SIG-M5 (cell line): ENCODE results near the gene CD79B.
"Not testable (repeated sequence)": the region's sequence is repeated elsewhere in the genome, so short reads cannot be mapped to it uniquely, and the experiment has no call there.

Experiments
- DNase-seq: peaks from one replicate; lab custom pipeline; 2025; lab: John Stamatoyannopoulos, UW

Gene CD79B

DNA sequence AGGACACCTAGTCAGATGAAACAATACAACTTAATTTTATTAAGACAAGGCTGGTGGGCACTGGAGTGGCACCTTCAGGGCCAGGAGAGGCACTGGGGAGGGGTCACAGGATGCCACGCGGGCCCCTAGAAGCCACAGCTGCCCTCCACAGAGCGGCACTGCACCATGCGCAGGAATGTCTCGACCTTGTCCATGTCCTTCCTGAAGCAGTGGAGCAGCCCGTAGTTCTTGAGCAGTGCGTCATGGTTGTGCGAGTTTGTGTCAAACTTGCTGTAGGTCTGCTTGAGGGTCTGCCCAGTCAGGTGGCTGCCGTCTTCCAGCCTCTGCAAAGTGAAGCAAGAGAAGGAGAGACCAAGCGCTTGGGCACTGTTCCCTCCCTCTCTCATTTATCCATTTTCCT, 22.5 kb downstream of the CD79B start:
- DNase-seq: not testable (repeated sequence)

- DNase-seq: not testable (repeated sequence)
Measured at GRCh38 chr17:63907161-63907778, 24.9 kb downstream of the CD79B start.

- not testable (repeated sequence) for DNase-seq
Measured at GRCh38 chr17:63904796-63905195, 27.3 kb downstream of the CD79B start.

DNA sequence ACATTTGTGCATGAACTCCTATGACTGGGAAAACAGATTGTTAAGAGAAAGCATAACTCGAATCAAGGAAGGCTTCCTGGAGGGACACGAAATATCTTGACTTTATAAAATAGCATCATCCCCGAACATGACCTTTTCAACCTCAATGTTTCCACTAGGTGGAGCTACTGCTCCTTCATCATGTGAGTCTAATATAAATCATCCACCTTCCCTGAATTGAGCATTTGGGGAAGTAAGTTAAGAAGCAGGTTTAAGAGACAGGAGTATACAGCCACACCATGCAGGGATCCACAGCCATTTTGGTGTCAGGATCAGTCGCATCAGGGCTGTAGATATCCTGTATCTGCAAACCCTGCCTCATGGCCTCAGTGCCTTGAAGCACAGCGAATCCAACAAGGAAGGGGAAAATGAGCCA, 28.3 kb downstream of the CD79B start:
- not testable (repeated sequence) for DNase-seq

DNA sequence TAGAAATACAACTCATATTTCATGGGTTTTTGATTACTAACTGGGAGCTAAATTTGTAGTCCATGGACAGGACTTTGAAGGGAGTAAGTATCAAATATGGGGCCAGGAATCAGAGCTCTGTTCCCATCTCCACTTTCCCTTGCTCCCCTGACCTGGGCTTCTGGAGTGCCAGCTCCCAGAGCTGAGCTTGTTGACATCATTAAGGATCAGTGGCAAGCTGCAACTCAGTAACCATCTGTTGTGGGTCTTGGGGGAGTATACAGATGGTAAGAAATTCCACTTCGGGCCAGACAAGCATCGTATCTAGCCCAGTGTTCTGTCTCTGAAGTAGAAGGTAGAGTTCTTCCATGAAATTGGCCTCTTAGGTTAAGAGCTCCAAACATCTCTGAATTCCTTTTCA, 30.2 kb downstream of the CD79B start:
- DNase-seq: not testable (repeated sequence)

GRCh38 chr17:63898899-63899798, 33.0 kb downstream of the CD79B start:
- DNase-seq: not testable (repeated sequence)

- DNase-seq: not testable (repeated sequence)
Measured at GRCh38 chr17:63896524-63897354, 35.4 kb downstream of the CD79B start, which contains the start of gene CSH1. Gene CSH1 (minus strand): TSS chr17:63896574. CDS start chr17:63896511, 63 bp downstream.

DNA sequence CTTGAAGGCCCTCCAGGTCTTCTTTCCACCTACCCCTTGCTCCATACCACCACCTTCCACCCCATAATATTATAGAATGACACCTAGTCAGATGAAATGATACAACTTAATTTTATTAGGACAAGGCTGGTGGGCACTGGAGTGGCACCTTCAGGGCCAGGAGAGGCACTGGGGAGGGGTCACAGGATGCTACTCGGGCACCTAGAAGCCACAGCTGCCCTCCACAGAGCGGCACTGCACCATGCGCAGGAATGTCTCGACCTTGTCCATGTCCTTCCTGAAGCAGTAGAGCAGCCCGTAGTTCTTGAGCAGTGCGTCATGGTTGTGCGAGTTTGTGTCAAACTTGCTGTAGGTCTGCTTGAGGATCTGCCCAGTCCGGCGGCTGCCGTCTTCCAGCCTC, 37.3 kb downstream of the CD79B start:
- DNase-seq: not testable (repeated sequence)

- not testable (repeated sequence) for DNase-seq
Measured at GRCh38 chr17:63894021-63894420, 38.1 kb downstream of the CD79B start.

DNA sequence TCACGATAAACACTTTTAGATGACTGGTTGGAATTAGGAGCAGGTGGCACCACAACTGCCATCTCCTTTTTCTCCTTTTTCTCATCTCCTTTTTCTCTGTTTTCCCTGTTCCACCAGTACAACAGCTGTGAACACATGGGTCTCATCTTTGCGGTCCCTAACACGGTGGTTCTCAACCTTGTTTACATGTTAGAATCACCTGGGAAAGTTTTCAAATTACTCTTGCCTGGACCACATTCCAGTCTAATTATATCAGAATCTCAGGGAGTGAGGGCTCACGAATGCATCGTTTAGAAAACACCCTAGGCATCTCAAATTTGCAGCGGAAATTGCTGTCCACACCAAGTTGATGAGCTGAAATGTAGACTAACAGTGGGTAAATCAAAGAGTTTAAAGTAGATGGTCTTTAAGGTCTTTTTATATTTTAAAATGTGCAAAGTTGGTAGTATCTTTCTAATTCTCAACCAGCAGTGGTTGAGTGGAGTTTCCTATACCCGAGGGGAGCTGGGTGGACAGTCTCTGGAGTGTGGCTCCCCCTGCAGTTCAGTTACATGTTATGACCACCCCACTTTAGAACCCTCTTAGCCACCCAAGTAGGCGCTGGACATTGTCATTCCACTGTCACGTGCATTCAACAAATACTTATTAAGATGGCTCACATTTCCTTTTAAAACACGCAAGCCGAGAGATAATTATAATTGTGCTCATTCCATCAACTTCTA, 39.7 kb downstream of the CD79B start:
- DNase-seq: not testable (repeated sequence)

DNA sequence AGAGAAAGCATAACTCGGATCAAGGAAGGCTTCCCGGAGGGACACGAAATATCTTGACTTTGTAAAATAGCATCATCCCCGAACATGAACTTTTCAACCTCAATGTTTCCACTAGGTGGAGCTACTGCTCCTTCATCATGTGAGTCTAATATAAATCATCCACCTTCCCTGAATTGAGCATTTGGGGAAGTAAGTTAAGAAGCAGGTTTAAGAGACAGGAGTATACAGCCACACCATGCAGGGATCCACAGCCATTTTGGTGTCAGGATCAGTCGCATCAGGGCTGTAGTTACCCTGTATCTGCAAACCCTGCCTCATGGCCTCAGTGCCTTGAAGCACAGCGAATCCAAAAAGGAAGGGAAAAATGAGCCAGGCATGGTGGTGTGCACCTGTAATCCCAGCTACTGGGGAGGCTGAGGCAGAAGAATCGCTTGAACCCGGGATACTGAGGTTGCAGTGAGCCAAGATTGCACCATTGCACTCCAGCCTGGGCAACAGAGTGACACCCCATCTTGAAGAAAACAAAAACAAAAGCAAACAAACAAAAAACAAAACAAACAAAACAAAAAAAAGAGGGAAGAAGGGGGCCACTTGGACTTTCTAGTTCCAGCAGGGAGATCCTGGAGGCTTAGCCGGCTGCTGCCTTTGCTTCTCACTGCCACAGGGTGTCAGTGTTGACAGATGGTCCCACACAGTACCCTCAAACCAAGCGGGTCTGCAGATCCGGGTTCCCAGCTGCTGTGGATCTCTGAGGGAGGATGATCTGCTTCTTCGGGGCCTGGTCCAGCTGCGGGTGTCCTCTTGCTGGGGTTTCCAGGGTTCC, 42.9 kb downstream of the CD79B start:
- not testable (repeated sequence) for DNase-seq

DNA sequence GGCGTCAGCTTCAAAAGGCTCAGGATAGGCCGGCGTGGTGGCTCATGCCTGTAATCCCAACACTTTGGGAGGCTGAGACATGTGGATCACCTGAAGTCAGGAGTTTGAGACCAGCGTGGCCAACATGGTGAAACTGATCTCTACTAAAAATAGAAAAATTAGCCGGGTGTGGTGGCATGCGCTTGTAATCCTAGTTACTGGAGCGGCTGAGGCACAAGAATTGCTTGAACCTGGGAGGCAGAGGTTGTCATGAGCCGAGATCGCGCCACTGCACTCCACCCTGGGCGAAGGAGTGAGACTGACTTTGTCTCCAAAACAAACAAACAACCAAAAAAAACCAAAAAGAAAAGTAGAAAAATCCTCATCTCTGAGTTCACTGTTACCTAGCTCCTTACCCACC, 47.0 kb downstream of the CD79B start:
- DNase-seq: not testable (repeated sequence)

DNA sequence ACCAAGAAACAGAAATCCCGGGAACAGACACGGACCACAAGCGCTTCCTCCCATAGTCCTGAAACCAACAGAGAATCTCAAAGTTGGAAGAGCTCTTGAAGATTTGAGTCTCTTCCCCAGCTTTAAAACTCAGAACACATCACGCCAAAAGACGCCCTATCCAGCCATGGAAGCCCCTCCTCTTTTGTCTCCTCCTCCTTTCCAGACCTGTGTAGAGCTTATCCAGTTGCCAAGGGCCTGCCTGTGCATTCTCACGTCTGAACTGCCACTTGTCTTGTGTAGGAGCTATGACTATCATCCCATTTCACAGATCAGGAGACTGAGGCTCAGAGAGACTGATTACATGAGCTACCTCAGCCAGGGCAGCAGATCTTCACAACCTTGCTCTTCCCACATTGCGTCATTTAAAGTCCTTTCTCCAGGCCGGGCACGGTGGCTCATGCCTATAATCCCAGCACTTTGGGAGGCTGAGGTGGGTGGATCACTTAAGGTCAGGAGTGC, 49.5 kb downstream of the CD79B start:
- DNase-seq: not testable (repeated sequence)

DNA sequence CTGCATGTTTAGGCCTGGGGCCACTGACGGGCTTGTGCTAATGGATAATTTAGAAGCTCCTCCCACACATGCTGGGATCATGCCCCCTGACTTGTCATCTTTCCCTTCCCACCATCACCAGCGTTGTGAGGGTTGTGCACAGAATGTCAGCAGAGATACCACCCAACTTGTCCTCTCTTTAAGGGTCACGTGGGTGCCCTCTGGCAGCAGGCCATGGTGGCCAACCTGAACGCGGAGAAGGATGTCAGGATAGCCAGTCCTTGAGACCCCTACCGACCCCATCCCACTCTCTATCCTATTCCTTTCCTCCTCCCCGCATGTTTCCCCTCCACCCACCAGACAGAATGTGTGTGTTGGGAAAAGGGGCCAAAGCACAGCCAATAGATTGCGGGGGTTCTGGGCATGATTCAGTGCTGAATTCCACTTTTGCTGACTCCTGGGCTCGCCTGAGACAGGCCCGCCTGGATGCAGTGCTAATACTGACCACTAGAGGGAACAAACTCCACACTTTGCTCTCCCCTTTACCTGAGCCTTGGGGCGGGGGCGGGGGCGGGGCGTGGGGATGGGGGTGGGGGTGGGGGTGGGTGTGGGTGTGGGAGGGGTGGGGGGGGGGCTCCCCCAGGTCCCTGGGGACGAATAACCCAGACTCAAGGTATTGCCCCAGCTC, 50.1 kb downstream of the CD79B start, which contains the start of gene GH2:
Gene GH2, minus strand, starts transcription at position 10 of the 667 bp plus-strand sequence. CDS start 143 bp downstream, outside the sequence.
- no peak for DNase-seq

DNA sequence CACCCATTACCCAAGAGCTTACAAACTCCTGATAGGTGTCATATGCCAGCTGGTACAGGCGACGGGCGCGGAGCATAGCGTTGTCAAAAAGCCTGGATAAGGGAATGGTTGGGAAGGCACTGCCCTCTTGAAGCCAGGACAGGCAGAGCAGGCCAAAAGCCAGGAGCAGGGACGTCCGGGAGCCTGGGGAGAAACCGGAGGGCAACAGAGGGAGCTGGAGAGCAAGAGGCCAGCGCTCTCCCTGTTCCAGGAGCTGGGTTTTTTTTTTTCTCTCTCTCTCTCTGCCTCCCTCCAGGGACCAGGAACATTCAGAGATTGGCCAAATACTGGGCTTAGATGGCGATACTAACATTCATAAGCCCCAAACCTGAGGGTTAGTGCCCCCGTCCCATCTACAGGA, 50.8 kb downstream of the CD79B start:
- not testable (repeated sequence) for DNase-seq

- DNase-seq: no peak
Measured at GRCh38 chr17:63880706-63881105, 51.4 kb downstream of the CD79B start.
